Measurements from ENCODE around the gene ABLIM3. TPM values are rescaled to one million over a fixed set of nuclear protein-coding genes. Genes with fewer than 3 reads are reported as not detected.

The ABLIM3 gene
- total and polyA plus RNA-seq, 2 of the 13 experiments (the other 11 are each of a cell fraction or from before 2014, with no cell fraction given) = 0.53 to 6.3 TPM

DNA sequence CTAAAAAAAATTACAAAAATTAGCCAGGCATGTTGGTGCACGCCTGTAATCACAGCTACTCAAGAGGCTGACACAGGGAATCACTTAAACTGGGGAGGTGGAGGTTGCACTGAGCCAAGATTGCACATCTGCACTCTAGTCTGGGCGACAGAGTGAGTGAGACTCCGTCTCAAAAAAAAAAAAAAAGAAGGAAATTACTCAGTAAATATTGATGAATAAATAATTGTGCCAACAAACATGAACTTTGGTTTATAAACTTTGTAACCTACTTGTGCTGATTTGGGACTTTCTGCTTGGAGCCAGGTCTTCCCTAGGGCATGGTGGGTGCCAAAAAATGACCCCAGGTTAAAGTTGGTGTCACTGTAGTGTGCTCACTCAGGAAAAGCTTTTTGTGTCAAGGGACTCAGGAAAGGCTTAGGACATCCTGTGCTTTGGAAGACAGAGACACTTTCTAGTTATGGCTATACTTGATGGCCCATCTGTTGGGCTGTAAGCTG, 19.0 kb downstream of the ABLIM3 start (continued):
- TF ChIP-seq ZNF30 (CRISPR knock-in tag; IDR thresholded peaks at IDR 0.05) (no peak), MYNN (CRISPR knock-in tag; IDR thresholded peaks at IDR 0.05; ENCODE audit: low read depth) (no peak), NR3C1 (CRISPR knock-in tag; IDR thresholded peaks at IDR 0.05) (no peak), SETDB1 (CRISPR knock-in tag; IDR thresholded peaks at IDR 0.05; ENCODE audit: borderline replicate concordance) (no peak), SRY (CRISPR knock-in tag; IDR thresholded peaks at IDR 0.05) (no peak), TCF12 (IDR thresholded peaks at IDR 0.05) (no peak), TCF12 (CRISPR knock-in tag; IDR thresholded peaks at IDR 0.05) (0 out of 2 replicates have a peak, but pooled peaks have one; percentile 6), AGO2 (optimal IDR thresholded peaks at IDR 0.05; ENCODE audit: low read depth, low read length) (no peak), FOXM1 (CRISPR knock-in tag; IDR thresholded peaks at IDR 0.05) (no peak), DMAP1 (CRISPR knock-in tag; IDR thresholded peaks at IDR 0.05) (no peak), HNF4A (CRISPR knock-in tag; IDR thresholded peaks at IDR 0.05) (peak; percentile 35; the same call in 1 of the 2 replicates), STAT5B (CRISPR knock-in tag; IDR thresholded peaks at IDR 0.05) (no peak), ZNF83 (CRISPR knock-in tag; IDR thresholded peaks at IDR 0.05; ENCODE audit: borderline replicate concordance) (no peak), NR2C2 (CRISPR knock-in tag; IDR thresholded peaks at IDR 0.05; ENCODE audit: borderline replicate concordance) (no peak), NFIC (IDR thresholded peaks at IDR 0.05; ENCODE audit: low read length) (no peak), NCOR1 (IDR thresholded peaks at IDR 0.05; ENCODE audit: borderline replicate concordance, low read length) (no peak), TBP (CRISPR knock-in tag; IDR thresholded peaks at IDR 0.05) (no peak), ZNF781 (CRISPR knock-in tag; IDR thresholded peaks at IDR 0.05; ENCODE audit: borderline replicate concordance, not compliant biosample characterization) (no peak), FOXP1 (IDR thresholded peaks at IDR 0.05) (no peak), FOXP1 (CRISPR knock-in tag; IDR thresholded peaks at IDR 0.05) (peak; percentile 43; the same call in 1 of the 2 replicates), ASH2L (IDR thresholded peaks at IDR 0.05; ENCODE audit: insufficient read length, low read depth, low read length) (no peak), ZNF350 (CRISPR knock-in tag; IDR thresholded peaks at IDR 0.05; ENCODE audit: borderline replicate concordance, low read depth) (no peak), BRD4 (CRISPR knock-in tag; IDR thresholded peaks at IDR 0.05) (no peak), BRCA1 (CRISPR knock-in tag; IDR thresholded peaks at IDR 0.05) (no peak), MEIS1 (CRISPR knock-in tag; IDR thresholded peaks at IDR 0.05; ENCODE audit: borderline replicate concordance) (no peak), ZMAT3 (CRISPR knock-in tag; conservative IDR thresholded peaks at IDR 0.05) (no peak)
- TF ChIP-seq, protein P1, sequence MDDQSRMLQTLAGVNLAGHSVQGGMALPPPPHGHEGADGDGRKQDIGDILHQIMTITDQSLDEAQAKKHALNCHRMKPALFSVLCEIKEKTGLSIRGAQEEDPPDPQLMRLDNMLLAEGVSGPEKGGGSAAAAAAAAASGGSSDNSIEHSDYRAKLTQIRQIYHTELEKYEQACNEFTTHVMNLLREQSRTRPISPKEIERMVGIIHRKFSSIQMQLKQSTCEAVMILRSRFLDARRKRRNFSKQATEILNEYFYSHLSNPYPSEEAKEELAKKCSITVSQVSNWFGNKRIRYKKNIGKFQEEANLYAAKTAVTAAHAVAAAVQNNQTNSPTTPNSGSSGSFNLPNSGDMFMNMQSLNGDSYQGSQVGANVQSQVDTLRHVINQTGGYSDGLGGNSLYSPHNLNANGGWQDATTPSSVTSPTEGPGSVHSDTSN (CRISPR knock-in tag; IDR thresholded peaks at IDR 0.05; ENCODE audit: borderline replicate concordance) = no peak
- TF ChIP-seq, protein P2, sequence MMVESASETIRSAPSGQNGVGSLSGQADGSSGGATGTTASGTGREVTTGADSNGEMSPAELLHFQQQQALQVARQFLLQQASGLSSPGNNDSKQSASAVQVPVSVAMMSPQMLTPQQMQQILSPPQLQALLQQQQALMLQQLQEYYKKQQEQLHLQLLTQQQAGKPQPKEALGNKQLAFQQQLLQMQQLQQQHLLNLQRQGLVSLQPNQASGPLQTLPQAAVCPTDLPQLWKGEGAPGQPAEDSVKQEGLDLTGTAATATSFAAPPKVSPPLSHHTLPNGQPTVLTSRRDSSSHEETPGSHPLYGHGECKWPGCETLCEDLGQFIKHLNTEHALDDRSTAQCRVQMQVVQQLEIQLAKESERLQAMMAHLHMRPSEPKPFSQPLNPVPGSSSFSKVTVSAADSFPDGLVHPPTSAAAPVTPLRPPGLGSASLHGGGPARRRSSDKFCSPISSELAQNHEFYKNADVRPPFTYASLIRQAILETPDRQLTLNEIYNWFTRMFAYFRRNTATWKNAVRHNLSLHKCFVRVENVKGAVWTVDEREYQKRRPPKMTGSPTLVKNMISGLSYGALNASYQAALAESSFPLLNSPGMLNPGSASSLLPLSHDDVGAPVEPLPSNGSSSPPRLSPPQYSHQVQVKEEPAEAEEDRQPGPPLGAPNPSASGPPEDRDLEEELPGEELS (CRISPR knock-in tag; IDR thresholded peaks at IDR 0.05) = peak; percentile 36; the same call in 1 of the 2 replicates
- TF ChIP-seq, protein P3, sequence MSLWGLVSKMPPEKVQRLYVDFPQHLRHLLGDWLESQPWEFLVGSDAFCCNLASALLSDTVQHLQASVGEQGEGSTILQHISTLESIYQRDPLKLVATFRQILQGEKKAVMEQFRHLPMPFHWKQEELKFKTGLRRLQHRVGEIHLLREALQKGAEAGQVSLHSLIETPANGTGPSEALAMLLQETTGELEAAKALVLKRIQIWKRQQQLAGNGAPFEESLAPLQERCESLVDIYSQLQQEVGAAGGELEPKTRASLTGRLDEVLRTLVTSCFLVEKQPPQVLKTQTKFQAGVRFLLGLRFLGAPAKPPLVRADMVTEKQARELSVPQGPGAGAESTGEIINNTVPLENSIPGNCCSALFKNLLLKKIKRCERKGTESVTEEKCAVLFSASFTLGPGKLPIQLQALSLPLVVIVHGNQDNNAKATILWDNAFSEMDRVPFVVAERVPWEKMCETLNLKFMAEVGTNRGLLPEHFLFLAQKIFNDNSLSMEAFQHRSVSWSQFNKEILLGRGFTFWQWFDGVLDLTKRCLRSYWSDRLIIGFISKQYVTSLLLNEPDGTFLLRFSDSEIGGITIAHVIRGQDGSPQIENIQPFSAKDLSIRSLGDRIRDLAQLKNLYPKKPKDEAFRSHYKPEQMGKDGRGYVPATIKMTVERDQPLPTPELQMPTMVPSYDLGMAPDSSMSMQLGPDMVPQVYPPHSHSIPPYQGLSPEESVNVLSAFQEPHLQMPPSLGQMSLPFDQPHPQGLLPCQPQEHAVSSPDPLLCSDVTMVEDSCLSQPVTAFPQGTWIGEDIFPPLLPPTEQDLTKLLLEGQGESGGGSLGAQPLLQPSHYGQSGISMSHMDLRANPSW (CRISPR knock-in tag; IDR thresholded peaks at IDR 0.05; ENCODE audit: borderline replicate concordance) = no peak
